COLO668 (cell line): ENCODE data around the gene PDS5A.
"Not testable (repeated sequence)": the region's sequence is repeated elsewhere in the genome, so short reads cannot be mapped to it uniquely, and the experiment has no call there.

Source experiments
- DNase-seq: peaks from one replicate; lab custom pipeline; 2025; ENCODE audit not compliant: unreplicated experiment; lab: John Stamatoyannopoulos, UW

PDS5A gene

GRCh38 chr4:39961311-39961877 is 16.3 kb downstream of the PDS5A start:
- DNase-seq: no peak

DNA sequence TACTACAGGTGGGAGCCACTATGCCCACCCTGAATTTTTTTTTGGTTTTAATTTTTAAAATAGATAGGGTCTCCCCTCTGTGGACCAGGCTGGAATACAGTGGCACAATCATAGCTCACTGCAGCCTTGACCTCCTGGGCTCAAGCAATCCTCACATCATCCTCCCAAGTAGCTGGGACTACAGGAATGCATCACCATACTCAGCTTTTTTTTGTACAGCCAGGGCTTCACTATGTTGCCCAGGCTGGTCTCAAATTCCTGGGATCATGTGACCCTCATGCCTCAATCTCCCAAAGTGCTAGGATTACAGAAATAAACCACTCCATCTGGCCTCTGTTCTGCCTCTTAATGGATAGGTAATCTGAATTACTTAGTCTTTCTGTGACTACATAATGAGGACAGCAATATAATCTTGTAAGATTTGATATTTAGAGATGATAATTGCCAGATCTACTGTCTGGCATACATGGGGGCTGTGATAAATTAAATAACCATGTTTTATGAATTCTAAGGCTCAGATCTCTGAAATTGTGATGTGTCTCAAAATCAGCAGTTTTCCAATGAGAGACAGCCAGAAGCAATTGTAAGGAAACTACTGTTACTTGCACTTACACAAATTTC is 26.7 kb downstream of the PDS5A start:
- no peak for DNase-seq

GRCh38 chr4:39947963-39948362 is 29.7 kb downstream of the PDS5A start:
- DNase-seq: no peak

DNA sequence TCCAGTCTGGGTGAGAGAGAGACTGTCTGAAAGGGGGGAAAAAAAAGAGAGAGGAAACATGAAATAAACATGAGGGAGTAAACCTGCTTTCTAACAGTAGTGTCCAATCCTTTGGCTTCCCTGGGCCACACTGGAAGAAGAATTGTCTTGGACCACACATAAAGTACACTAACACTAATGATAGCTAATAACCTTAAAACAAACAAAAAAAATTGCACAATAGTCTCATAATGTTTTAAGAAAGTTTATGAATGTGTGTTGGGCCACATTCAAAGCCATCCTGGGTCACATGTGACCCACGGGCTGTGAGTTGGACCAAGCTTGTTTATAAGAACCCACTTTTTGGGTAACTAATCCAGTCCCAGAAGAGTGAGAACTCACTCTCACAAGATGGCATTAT is 30.3 kb downstream of the PDS5A start:
- DNase-seq: no peak

DNA sequence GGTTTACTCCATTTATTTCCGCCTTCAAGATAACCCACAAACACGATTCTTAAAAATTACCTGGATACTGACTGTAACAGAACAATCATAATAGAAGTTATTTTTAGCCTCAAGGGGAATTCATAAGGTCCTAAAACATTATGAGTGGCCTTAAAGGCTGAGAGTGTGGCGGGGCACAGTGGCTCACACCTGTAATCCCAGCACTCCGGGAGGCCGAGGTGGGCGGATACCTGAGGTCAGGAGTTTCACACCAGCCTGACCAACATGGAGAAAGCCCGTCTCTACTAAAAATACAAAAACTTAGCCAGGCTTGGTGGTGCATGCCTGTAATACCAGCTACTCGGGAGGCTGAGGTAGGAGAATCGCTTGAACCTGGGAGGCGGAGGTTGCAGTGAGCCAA is 33.5 kb downstream of the PDS5A start:
- DNase-seq: not testable (repeated sequence)

GRCh38 chr4:39942507-39942906 is 35.2 kb downstream of the PDS5A start:
- no peak for DNase-seq

GRCh38 chr4:39941682-39942217 is 36.0 kb downstream of the PDS5A start:
- no peak for DNase-seq

GRCh38 chr4:39937683-39938268 is 39.9 kb downstream of the PDS5A start:
- DNase-seq: no peak

GRCh38 chr4:39936565-39937418 is 40.9 kb downstream of the PDS5A start:
- DNase-seq: no peak

DNA sequence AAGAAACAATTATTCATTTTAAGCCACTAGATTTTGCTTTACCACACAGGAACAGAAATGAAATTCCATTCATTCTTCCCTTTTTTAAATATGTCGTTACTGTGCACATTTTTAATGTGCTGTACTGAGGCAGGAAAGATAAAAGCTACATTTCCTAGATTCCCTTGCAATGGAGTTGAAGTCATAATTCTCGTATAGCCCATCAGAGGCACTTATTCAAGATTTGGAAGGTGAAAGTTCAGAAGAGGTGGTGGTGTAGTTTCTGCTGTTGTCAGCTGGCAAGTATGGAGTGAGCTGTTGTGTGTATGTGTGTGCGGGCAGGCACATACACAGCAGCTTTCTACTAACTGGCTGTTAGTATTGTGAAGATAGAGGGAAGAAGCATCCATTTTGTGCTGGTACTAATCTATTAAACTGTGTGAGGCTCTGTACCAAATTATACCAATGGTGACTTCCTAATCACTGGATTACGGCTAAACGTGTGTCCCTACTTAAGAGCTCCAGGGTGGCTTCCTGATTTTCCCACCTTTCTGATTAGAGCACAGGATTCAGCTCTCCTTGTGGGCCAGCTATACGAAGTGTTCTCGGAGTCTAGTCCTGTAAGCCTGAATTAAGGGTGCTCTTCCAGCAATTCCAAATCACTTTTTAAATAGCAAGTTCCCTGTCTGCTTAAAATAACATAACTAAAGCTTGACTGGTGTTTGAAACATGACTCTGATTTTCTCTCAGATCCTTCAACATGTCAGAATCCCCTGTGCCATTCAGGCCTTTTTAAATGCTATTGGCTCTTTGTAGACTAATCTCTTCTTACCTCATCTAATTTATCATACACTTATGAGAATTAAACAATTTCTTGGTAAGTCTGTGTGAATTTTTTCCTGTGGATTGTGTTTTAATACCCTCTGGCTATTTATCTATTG is 43.8 kb downstream of the PDS5A start:
- DNase-seq: no peak

GRCh38 chr4:39932776-39933402 is 44.8 kb downstream of the PDS5A start:
- no peak for DNase-seq

- DNase-seq: no peak
These were observed 46.2 kb downstream of the PDS5A start for GRCh38 chr4:39931441-39931901.

DNA sequence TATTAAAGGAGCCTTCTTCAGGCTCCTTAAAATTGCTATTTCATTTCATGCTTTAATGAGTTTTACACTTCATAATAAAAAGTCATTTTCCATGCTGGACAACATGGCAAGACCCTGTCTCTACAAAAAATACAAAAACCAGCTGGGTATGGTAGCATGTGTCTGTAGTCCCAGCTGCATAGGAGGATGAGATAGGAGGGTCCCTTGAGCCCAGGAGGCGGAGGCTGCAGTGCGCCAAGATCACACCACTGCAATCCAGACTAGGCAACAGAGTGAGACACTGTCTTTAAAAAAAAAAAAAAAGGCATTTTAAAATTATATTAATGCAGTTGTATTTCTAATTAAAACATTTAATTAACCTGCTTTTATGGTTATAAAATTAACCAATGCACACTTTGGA is 49.2 kb downstream of the PDS5A start:
- no peak for DNase-seq

GRCh38 chr4:39924014-39924413 is 53.7 kb downstream of the PDS5A start:
- DNase-seq: no peak

- DNase-seq: no peak
These were observed 55.3 kb downstream of the PDS5A start for GRCh38 chr4:39922399-39922798.

GRCh38 chr4:39913471-39913870 is 64.2 kb downstream of the PDS5A start:
- DNase-seq: no peak

GRCh38 chr4:39910064-39910463 is 67.6 kb downstream of the PDS5A start:
- DNase-seq: no peak

- no peak for DNase-seq
These were observed 69.4 kb downstream of the PDS5A start for GRCh38 chr4:39908284-39908683.

DNA sequence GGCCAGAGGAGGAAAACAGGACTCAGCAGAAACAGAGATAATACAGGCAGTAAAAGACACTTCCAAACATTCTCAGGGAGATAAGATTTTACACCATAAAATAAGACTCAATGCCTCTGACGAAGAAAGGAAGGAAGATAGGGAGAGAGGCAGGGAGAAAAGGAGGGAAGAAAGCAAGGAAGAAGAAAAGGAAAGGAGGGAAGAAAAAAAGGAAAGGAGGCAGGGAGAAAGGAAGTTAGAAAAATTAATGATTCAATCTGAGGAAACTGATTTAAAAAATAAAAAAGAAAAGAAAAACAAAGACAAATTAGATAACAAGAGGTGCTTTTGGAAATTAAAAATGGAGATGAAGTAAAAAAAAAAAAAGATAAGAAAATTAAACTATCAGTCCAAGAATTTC is 72.1 kb downstream of the PDS5A start:
- no peak for DNase-seq

DNA sequence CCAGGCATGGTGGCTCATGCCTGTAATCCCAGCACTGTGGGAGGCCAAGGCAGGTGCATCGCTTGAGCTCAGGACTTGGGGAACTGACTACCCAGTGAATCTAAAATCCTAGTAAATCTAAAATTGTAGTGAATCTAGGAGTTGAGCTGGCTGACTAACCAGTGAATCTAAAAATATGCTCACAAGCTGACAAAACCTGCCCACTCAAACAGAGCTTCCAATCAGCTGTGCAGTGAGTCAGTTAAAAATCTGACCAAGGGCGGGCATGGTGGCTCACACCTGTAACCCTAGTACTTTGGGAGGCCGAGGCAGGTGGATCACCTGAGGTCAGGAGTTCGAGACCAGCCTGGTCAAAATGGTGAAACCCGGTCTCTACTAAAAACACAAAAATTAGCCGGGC is 72.7 kb downstream of the PDS5A start:
- DNase-seq: not testable (repeated sequence)
